ENCODE measurements around the gene CYP51A1.
"Not testable (repeated sequence)": the region's sequence is repeated elsewhere in the genome, so short reads cannot be mapped to it uniquely, and the experiment has no call there.

CYP51A1 gene

GRCh38 chr7:92121681-92122080 lies 12.6 kb downstream of the CYP51A1 start:
- no peak for FAIRE-seq

- no peak for FAIRE-seq
Measured at GRCh38 chr7:92119213-92119759, 15.0 kb downstream of the CYP51A1 start.

GRCh38 chr7:92116949-92117348 lies 17.3 kb downstream of the CYP51A1 start:
- no peak for FAIRE-seq

- no peak for FAIRE-seq
Measured at GRCh38 chr7:92115821-92116220, 18.5 kb downstream of the CYP51A1 start.

- no peak for FAIRE-seq
Measured at GRCh38 chr7:92110857-92111256, 23.4 kb downstream of the CYP51A1 start.

GRCh38 chr7:92108821-92109220 lies 25.5 kb downstream of the CYP51A1 start:
- no peak for FAIRE-seq

- FAIRE-seq: not testable (repeated sequence)
Measured at GRCh38 chr7:92102862-92103261, 31.4 kb downstream of the CYP51A1 start.

GRCh38 chr7:92100534-92100933 lies 33.7 kb downstream of the CYP51A1 start:
- no peak for FAIRE-seq

- FAIRE-seq: no peak
Measured at GRCh38 chr7:92095380-92095779, 38.9 kb downstream of the CYP51A1 start.

- no peak for FAIRE-seq
Measured at GRCh38 chr7:92092210-92092609, 42.1 kb downstream of the CYP51A1 start.

GRCh38 chr7:92088266-92088665 lies 46.0 kb downstream of the CYP51A1 start:
- FAIRE-seq: no peak

GRCh38 chr7:92083922-92084321 lies 50.4 kb downstream of the CYP51A1 start:
- not testable (repeated sequence) for FAIRE-seq

GRCh38 chr7:92076509-92076908 lies 57.8 kb downstream of the CYP51A1 start:
- FAIRE-seq: peak; percentile 60

- no peak for FAIRE-seq
Measured at GRCh38 chr7:92075455-92076158, 58.7 kb downstream of the CYP51A1 start.

GRCh38 chr7:92072708-92073107 lies 61.6 kb downstream of the CYP51A1 start:
- no peak for FAIRE-seq

GRCh38 chr7:92072121-92072520 lies 62.2 kb downstream of the CYP51A1 start:
- no peak for FAIRE-seq

GRCh38 chr7:92071032-92071431 lies 63.2 kb downstream of the CYP51A1 start:
- FAIRE-seq: no peak

- FAIRE-seq: no peak
Measured at GRCh38 chr7:92064438-92065029, 69.7 kb downstream of the CYP51A1 start.

All from G401.6 (cell line).